H9 (cell line): ENCODE measurements around the gene CTNNA3. TPM values are rescaled to one million over a fixed set of nuclear protein-coding genes. Genes with fewer than 3 reads are reported as not detected.

Source experiments
- DNase-seq: peaks from one replicate; pipeline ENCODE4 v3.0.0-alpha.2; 2017
- H2AFZ ChIP-seq: one replicate; pipeline ENCODE4 v1.6.1; 2013; ENCODE audit warnings: mild to moderate bottlenecking, low read length, control low read depth, moderate library complexity
- H2AK5ac ChIP-seq: 2 replicates; pipeline ENCODE4 v1.6.1; 2013; ENCODE audit warnings: low read length, control low read depth, mixed read lengths; ENCODE audit not compliant: insufficient read length
- H2BK120ac ChIP-seq: one replicate; pipeline ENCODE4 v1.6.1; 2013; ENCODE audit warnings: low read depth, mild to moderate bottlenecking, low read length, control low read depth, inconsistent platforms; ENCODE audit not compliant: poor library complexity, severe bottlenecking
- H2BK12ac ChIP-seq: 2 replicates; pipeline ENCODE4 v1.6.1; 2013; ENCODE audit warnings: low read length, control low read depth, mixed read lengths, low read depth; ENCODE audit not compliant: insufficient read length
- H2BK15ac ChIP-seq: 2 replicates; pipeline ENCODE4 v1.6.1; 2013; ENCODE audit warnings: low read depth, low read length, control low read depth
- H2BK20ac ChIP-seq: one replicate; pipeline ENCODE4 v1.6.1; 2013; ENCODE audit warnings: low read depth, mild to moderate bottlenecking, low read length, control low read depth, inconsistent platforms; ENCODE audit not compliant: poor library complexity, severe bottlenecking
- H2BK5ac ChIP-seq: 2 replicates; pipeline ENCODE4 v1.6.1; 2013; ENCODE audit warnings: low read length, control low read depth, mixed read lengths; ENCODE audit not compliant: insufficient read length
- H3K14ac ChIP-seq: 2 replicates; pipeline ENCODE4 v1.6.1; 2013; ENCODE audit warnings: low read length, control low read depth; ENCODE audit not compliant: insufficient read depth
- H3K18ac ChIP-seq: 2 replicates; pipeline ENCODE4 v1.6.1; 2013; ENCODE audit warnings: low read depth, mild to moderate bottlenecking, mixed read lengths, low read length, control low read depth; ENCODE audit not compliant: insufficient read length
- H3K23ac ChIP-seq: 2 replicates; pipeline ENCODE4 v1.6.1; 2013; ENCODE audit warnings: low read length, control low read depth, mixed read lengths, low read depth; ENCODE audit not compliant: insufficient read length
- H3K23me2 ChIP-seq: 2 replicates; pipeline ENCODE4 v1.6.1; 2013; ENCODE audit warnings: low read depth, mild to moderate bottlenecking, mixed read lengths, low read length, control low read depth; ENCODE audit not compliant: insufficient read length, poor library complexity, severe bottlenecking
- H3K27ac ChIP-seq: 2 replicates; pipeline ENCODE4 v1.5.1; 2013; ENCODE audit warnings: low read length, control low read depth, mixed read lengths, low read depth; ENCODE audit not compliant: insufficient read length
- H3K27me3 ChIP-seq: 2 replicates; pipeline ENCODE4 v1.6.1; 2013; ENCODE audit warnings: low read length, control low read depth, inconsistent platforms; ENCODE audit not compliant: insufficient read depth
- H3K4ac ChIP-seq: 2 replicates; pipeline ENCODE4 v1.6.1; 2013; ENCODE audit warnings: low read depth, mild to moderate bottlenecking, control low read depth, inconsistent platforms, low read length, moderate library complexity
- H3K4me1 ChIP-seq: 2 replicates; pipeline ENCODE4 v1.6.1; 2013; ENCODE audit warnings: low read length, control low read depth, inconsistent platforms; ENCODE audit not compliant: insufficient read depth
- H3K4me2 ChIP-seq: 2 replicates; pipeline ENCODE4 v1.6.1; 2013; ENCODE audit warnings: low read length, control low read depth, mixed read lengths; ENCODE audit not compliant: insufficient read length, insufficient read depth
- H3K56ac ChIP-seq: 2 replicates; pipeline ENCODE4 v1.6.1; 2013; ENCODE audit warnings: low read depth, mild to moderate bottlenecking, mixed read lengths, low read length, control low read depth; ENCODE audit not compliant: insufficient read length
- H3K79me1 ChIP-seq: 2 replicates; pipeline ENCODE4 v1.6.1; 2013; ENCODE audit warnings: low read depth, mild to moderate bottlenecking, moderate library complexity, low read length, control low read depth, inconsistent platforms; ENCODE audit not compliant: insufficient read depth, poor library complexity, severe bottlenecking
- H3K79me2 ChIP-seq: 2 replicates; pipeline ENCODE4 v1.6.1; 2013; ENCODE audit warnings: low read length, control low read depth, inconsistent platforms; ENCODE audit not compliant: insufficient read depth
- H3K9ac ChIP-seq: 2 replicates; pipeline ENCODE4 v1.6.1; 2013; ENCODE audit warnings: low read length, control low read depth, mixed read lengths; ENCODE audit not compliant: insufficient read length; ENCODE audit errors: extremely low read depth
- H3K9me3 ChIP-seq: one replicate; pipeline ENCODE4 v1.6.1; 2013; ENCODE audit warnings: low read depth, low read length, inconsistent platforms; ENCODE audit not compliant: control insufficient read depth
- H3T11ph ChIP-seq: one replicate; pipeline ENCODE4 v1.6.1; 2013; ENCODE audit warnings: mild to moderate bottlenecking, low read length, control low read depth, inconsistent platforms
- H4K20me1 ChIP-seq: one replicate; pipeline ENCODE4 v1.6.1; 2013; ENCODE audit not compliant: control insufficient read depth, insufficient read length, insufficient read depth
- H4K5ac ChIP-seq: 2 replicates; pipeline ENCODE4 v1.6.1; 2013; ENCODE audit warnings: low read depth, mild to moderate bottlenecking, mixed read lengths, low read length, control low read depth; ENCODE audit not compliant: insufficient read length
- H4K8ac ChIP-seq: replicated peaks from 2 replicates; pipeline ENCODE4 v1.6.1; 2013; ENCODE audit warnings: low read length, control low read depth, mixed read lengths, low read depth; ENCODE audit not compliant: insufficient read length
- H4K91ac ChIP-seq: 2 replicates; pipeline ENCODE4 v1.6.1; 2013; ENCODE audit warnings: low read depth, mild to moderate bottlenecking, moderate library complexity, mixed read lengths, low read length, control low read depth; ENCODE audit not compliant: insufficient read length
- H3K27ac Mint-ChIP-seq, 3 experiments: 2 replicates in 2 of 3; 3 replicates in 1 of 3; pipeline ENCODE4 v1.8.0; 2020 to 2021; ENCODE audit warnings: mixed read lengths in 3 of 3, mild to moderate bottlenecking in 1 of 3, moderate library complexity in 1 of 3
- H3K27me3 Mint-ChIP-seq: 2 replicates; pipeline ENCODE4 v1.8.0; 2021; ENCODE audit warnings: low read depth, mild to moderate bottlenecking, moderate library complexity, mixed read lengths
- H3K36me3 Mint-ChIP-seq, 3 experiments: 2 replicates in 2 of 3; 3 replicates in 1 of 3; pipeline ENCODE4 v1.8.0; 2020 to 2021; ENCODE audit warnings: low read depth in 3 of 3, mixed read lengths in 3 of 3; ENCODE audit not compliant: insufficient read depth in 1 of 3
- H3K4me1 Mint-ChIP-seq, 2 experiments: 2 replicates each; pipeline ENCODE4 v1.8.0; 2020; ENCODE audit warnings: mixed read lengths in 2 of 2
- H3K4me3 Mint-ChIP-seq, 2 experiments: 2 replicates in 1 of 2; 3 replicates in 1 of 2; pipeline ENCODE4 v1.8.0; 2020 to 2021; ENCODE audit warnings: mild to moderate bottlenecking in 2 of 2, mixed read lengths in 2 of 2, moderate library complexity in 1 of 2
- H3K9me3 Mint-ChIP-seq, 2 experiments: 2 replicates in 1 of 2; 3 replicates in 1 of 2; pipeline ENCODE4 v1.8.0; 2020; ENCODE audit warnings: mild to moderate bottlenecking in 2 of 2, mixed read lengths in 2 of 2, moderate library complexity in 1 of 2
- WGBS: extraction: QIAGEN DNeasy Blood & Tissue Kit; methylation state at CpG from one replicate; pipeline ENCODE4 v1.1.7; 2013; ENCODE audit warnings: missing lambda C conversion rate, low lambda C conversion rate, mixed read lengths; ENCODE audit not compliant: insufficient read length; ENCODE audit errors: extremely low coverage; 5-methylcytosine and 5-hydroxymethylcytosine counted together
- total RNA-seq: library from RNA; stranded (reverse); gene quantifications from 2 replicates; pipeline ENCODE4 v1.2.1, GENCODE V29; 2021
- TF ChIP-seq, protein P1 (sequence below): fragments of 200-600 bp; sonication (generic); conservative IDR thresholded peaks from 3 replicates; pipeline ENCODE4 v1.8.0; 2021; ENCODE audit warnings: antibody characterized with exemption, mild to moderate bottlenecking

Gene CTNNA3
- total RNA-seq, 1 experiment from 2014 or later = 3.3 TPM

DNA sequence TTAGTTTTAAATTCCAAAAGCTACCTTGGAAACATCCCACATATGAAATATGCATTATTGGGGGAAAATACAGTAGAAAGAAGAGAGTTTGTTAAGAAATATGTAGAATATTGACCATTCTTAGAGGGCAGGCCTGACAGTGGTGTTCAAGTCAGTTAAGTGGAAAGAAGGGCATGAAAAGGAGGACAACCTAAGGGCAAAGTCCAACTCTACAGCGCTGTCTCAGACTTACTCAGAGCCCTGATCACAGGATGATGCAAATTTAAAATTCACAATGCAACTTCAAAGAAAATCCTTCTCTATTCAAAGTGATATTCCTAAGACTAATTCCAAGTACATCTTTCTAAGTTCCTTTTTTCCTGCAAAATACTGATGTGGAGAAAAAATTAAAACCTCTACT lies 909.3 kb downstream of the CTNNA3 start:
- Histone ChIP-seq H3T11ph (no peak overlapping the region), H3K27me3 (no peaks in the 10 kb centered on the region), H2BK15ac (no peak overlapping the region), H2BK20ac (no peak overlapping the region), H3K23ac (no peak overlapping the region), H2BK120ac (no peak overlapping the region), H3K9me3 (no peaks in the 10 kb centered on the region), H2AK5ac (no peak overlapping the region), H3K4ac (no peak overlapping the region), H2AFZ (no peak overlapping the region), H2BK5ac (no peak overlapping the region), H3K4me1 (no peaks in the 10 kb centered on the region), H3K4me2 (no peak overlapping the region), H3K56ac (no peak overlapping the region), H3K27ac (no peak overlapping the region), H3K9ac (no peak overlapping the region), H2BK12ac (no peak overlapping the region), H4K8ac (no peak overlapping the region), H4K5ac (no peak overlapping the region), H3K79me2 (no peaks in the 10 kb centered on the region), H3K23me2 (no peaks in the 10 kb centered on the region), H3K14ac (no peak overlapping the region), H4K20me1 (no peaks in the 10 kb centered on the region), H3K79me1 (no peaks in the 10 kb centered on the region), H4K91ac (no peak overlapping the region), H3K18ac (no peak overlapping the region)
- Mint-ChIP-seq H3K9me3 (no peaks in the 10 kb centered on the region), H3K4me1 (peaks cover 2 to 6% of the 10 kb centered on the region in 2 experiments; a peak in 1 of 4 replicates), H3K4me3 (no peak overlapping the region), H3K27me3 (no peaks in the 10 kb centered on the region), H3K36me3 (no peaks in the 10 kb centered on the region), H3K27ac (no peak overlapping the region; a peak in 1 of 7 replicates)
- TF ChIP-seq, protein P1, sequence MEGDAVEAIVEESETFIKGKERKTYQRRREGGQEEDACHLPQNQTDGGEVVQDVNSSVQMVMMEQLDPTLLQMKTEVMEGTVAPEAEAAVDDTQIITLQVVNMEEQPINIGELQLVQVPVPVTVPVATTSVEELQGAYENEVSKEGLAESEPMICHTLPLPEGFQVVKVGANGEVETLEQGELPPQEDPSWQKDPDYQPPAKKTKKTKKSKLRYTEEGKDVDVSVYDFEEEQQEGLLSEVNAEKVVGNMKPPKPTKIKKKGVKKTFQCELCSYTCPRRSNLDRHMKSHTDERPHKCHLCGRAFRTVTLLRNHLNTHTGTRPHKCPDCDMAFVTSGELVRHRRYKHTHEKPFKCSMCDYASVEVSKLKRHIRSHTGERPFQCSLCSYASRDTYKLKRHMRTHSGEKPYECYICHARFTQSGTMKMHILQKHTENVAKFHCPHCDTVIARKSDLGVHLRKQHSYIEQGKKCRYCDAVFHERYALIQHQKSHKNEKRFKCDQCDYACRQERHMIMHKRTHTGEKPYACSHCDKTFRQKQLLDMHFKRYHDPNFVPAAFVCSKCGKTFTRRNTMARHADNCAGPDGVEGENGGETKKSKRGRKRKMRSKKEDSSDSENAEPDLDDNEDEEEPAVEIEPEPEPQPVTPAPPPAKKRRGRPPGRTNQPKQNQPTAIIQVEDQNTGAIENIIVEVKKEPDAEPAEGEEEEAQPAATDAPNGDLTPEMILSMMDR = no peak
- no CpG with 5 or more reads among the region's 1 CpG for WGBS
- DNase-seq = no peak
